WTC11 (cell line): ENCODE results near the gene NNMT.

Experiments
- CBFB ChIP-seq: sonication (generic); formaldehyde crosslinking; IDR thresholded peaks from 2 replicates; pipeline ENCODE4 v1.8.1; 2022; ENCODE audit warnings: mild to moderate bottlenecking, low read depth, missing genetic modification reagents
- CTCF ChIP-seq: fragments of 200-600 bp; IDR thresholded peaks from 2 replicates; pipeline ENCODE4 v1.8.0; 2022; ENCODE audit warnings: antibody characterized with exemption
- IRF1 ChIP-seq: sonication (generic); formaldehyde crosslinking; IDR thresholded peaks from 2 replicates; pipeline ENCODE4 v1.8.0; 2023; ENCODE audit warnings: missing genetic modification reagents
- MAX ChIP-seq: sonication (generic); formaldehyde crosslinking; IDR thresholded peaks from 2 replicates; pipeline ENCODE4 v1.8.0; 2022; ENCODE audit warnings: mild to moderate bottlenecking, missing genetic modification reagents
- NR1H2 ChIP-seq: sonication (generic); formaldehyde crosslinking; IDR thresholded peaks from 2 replicates; pipeline ENCODE4 v1.9.0; 2021; ENCODE audit warnings: mild to moderate bottlenecking, moderate library complexity, missing genetic modification reagents
- NR2C2 ChIP-seq: sonication (generic); formaldehyde crosslinking; IDR thresholded peaks from 2 replicates; pipeline ENCODE4 v1.8.0; 2022; ENCODE audit warnings: mild to moderate bottlenecking, missing genetic modification reagents
- SOX15 ChIP-seq: fragments of 250-450 bp; sonication (Bioruptor Pico); IDR thresholded peaks from 2 replicates; pipeline ENCODE4 v1.9.0; 2021; ENCODE audit warnings: mild to moderate bottlenecking
- SP1 ChIP-seq: sonication (generic); formaldehyde crosslinking; conservative IDR thresholded peaks from 2 replicates; pipeline ENCODE4 v1.8.1; 2022; ENCODE audit warnings: missing genetic modification reagents
- STAT6 ChIP-seq: sonication (generic); formaldehyde crosslinking; conservative IDR thresholded peaks from 2 replicates; pipeline ENCODE4 v1.8.1; 2023; ENCODE audit warnings: mild to moderate bottlenecking, low read depth, missing genetic modification reagents, moderate library complexity
- ZNF512 ChIP-seq: sonication (generic); formaldehyde crosslinking; IDR thresholded peaks from 2 replicates; pipeline ENCODE4 v1.8.1; 2022; ENCODE audit warnings: missing genetic modification reagents, borderline replicate concordance

- TF ChIP-seq NR2C2 (CRISPR knock-in tag) (no peak), MAX (no peak), CTCF (no peak), CBFB (CRISPR knock-in tag) (no peak), SP1 (CRISPR knock-in tag) (no peak), SOX15 (CRISPR knock-in tag) (no peak), ZNF512 (no peak), STAT6 (CRISPR knock-in tag) (no peak), IRF1 (CRISPR knock-in tag) (no peak), NR1H2 (CRISPR knock-in tag) (no peak)
Observed at GRCh38 chr11:114295676-114296604, at the start of gene NNMT.
